Mesendoderm (in vitro differentiated cells): ENCODE results near the gene PSKH1.
"Not testable (repeated sequence)": the region's sequence is repeated elsewhere in the genome, so short reads cannot be mapped to it uniquely, and the experiment has no call there.

Experiments used
- DNase-seq: peaks from one replicate; pipeline ENCODE4 v3.0.0; 2013
- H2AK5ac ChIP-seq: 2 replicates; pipeline ENCODE4 v1.6.1; 2013; ENCODE audit warnings: low read length, inconsistent platforms
- H2BK120ac ChIP-seq: 2 replicates; pipeline ENCODE4 v1.6.1; 2013; ENCODE audit warnings: low read depth, mild to moderate bottlenecking, low read length, moderate library complexity, mixed read lengths
- H2BK15ac ChIP-seq: replicated peaks from 2 replicates; pipeline ENCODE4 v1.6.1; 2013; ENCODE audit warnings: low read depth, mild to moderate bottlenecking, moderate library complexity
- H2BK5ac ChIP-seq: 2 replicates; pipeline ENCODE4 v1.6.1; 2013; ENCODE audit warnings: low read length, inconsistent platforms
- H3K18ac ChIP-seq: 2 replicates; pipeline ENCODE4 v1.6.1; 2013; ENCODE audit warnings: mild to moderate bottlenecking, low read length, mixed read lengths
- H3K23ac ChIP-seq: one replicate; pipeline ENCODE4 v1.6.1; 2013; ENCODE audit warnings: low read length
- H3K27ac ChIP-seq: 2 replicates; pipeline ENCODE4 v1.5.1; 2013; ENCODE audit warnings: low read depth, mild to moderate bottlenecking, inconsistent platforms, low read length, moderate library complexity
- H3K27me3 ChIP-seq: 2 replicates; pipeline ENCODE4 v1.6.1; 2013; ENCODE audit warnings: low read length, control low read depth, mild to moderate bottlenecking, inconsistent platforms; ENCODE audit not compliant: insufficient read depth, poor library complexity
- H3K36me3 ChIP-seq: 2 replicates; pipeline ENCODE4 v1.6.1; 2013; ENCODE audit warnings: low read length, inconsistent platforms; ENCODE audit not compliant: control insufficient read depth, insufficient read depth
- H3K4ac ChIP-seq: one replicate; pipeline ENCODE4 v1.6.1; 2013; ENCODE audit warnings: low read depth, mild to moderate bottlenecking, low read length, moderate library complexity
- H3K4me1 ChIP-seq: 2 replicates; pipeline ENCODE4 v1.6.1; 2013; ENCODE audit warnings: low read depth, low read length, inconsistent platforms; ENCODE audit not compliant: control insufficient read depth
- H3K4me2 ChIP-seq: 2 replicates; pipeline ENCODE4 v1.6.1; 2013; ENCODE audit warnings: low read length
- H3K4me3 ChIP-seq: 2 replicates; pipeline ENCODE4 v1.5.1; 2013; ENCODE audit warnings: mild to moderate bottlenecking, low read length
- H3K56ac ChIP-seq: one replicate; pipeline ENCODE4 v1.6.1; 2013; ENCODE audit warnings: low read length
- H3K79me1 ChIP-seq: 2 replicates; pipeline ENCODE4 v1.6.1; 2013; ENCODE audit warnings: low read length, inconsistent platforms
- H3K79me2 ChIP-seq: 2 replicates; pipeline ENCODE4 v1.6.1; 2013; ENCODE audit warnings: mild to moderate bottlenecking, low read length; ENCODE audit not compliant: control insufficient read depth, insufficient read depth
- H3K9ac ChIP-seq: 2 replicates; pipeline ENCODE4 v1.6.1; 2013; ENCODE audit warnings: low read length, inconsistent platforms
- H4K5ac ChIP-seq: one replicate; pipeline ENCODE4 v1.6.1; 2013; ENCODE audit warnings: low read length
- H4K8ac ChIP-seq: one replicate; pipeline ENCODE4 v1.6.1; 2013; ENCODE audit warnings: low read depth, mild to moderate bottlenecking, control low read depth, low read length, moderate library complexity
- WGBS: extraction: QIAGEN DNeasy Blood & Tissue Kit; methylation state at CpG from one replicate; pipeline ENCODE4 v1.1.7; 2013; ENCODE audit warnings: low lambda C conversion rate, missing lambda C conversion rate; ENCODE audit not compliant: insufficient coverage; ENCODE audit errors: extremely low coverage; 5-methylcytosine and 5-hydroxymethylcytosine counted together

The PSKH1 gene

DNA sequence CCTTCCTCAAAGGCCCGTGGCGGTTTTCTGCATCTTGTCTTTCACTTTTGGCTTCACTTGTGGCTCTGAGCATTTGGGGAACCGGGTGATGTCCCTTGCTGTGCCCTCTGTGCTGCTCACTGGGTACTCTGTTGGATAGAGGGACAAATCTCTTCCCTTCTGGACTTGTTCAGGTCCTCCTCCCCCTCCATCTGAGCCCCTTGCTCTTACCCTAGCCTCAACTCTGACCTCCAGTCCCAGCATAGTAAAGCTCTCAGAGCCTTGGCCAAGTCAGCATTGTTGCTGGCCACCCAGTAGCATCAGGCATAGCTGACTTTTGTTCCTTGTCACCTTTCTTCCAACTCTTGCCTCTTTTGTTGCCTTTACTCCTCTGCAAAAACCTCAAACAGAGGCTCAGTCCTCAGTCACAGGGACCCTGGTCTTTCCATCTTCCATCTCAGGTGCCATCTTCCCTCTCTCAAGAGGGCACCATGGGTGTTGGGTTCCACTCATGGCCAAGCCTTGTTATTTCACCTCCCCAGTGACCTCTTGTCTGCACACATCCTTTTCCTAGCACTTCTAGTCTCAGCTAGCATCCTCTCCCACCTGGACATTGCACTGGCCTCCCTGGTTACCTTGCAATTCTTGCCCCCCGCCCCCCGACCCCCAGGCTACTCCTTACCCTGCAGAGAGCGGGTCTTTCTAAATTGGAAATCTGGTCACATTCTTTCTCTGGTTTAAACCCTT lies 44.0 kb downstream of the PSKH1 start:
- Histone ChIP-seq H3K4me3 (peak overlapping the region; percentile 92), H3K9ac (peak overlapping the region; percentile 98), H3K79me1 (peaks cover 6% of the 10 kb centered on the region), H2BK15ac (no peak overlapping the region), H3K27ac (no peak overlapping the region), H2BK120ac (no peak overlapping the region), H3K4ac (no peak overlapping the region), H2BK5ac (peak overlapping the region; percentile 5), H4K5ac (no peak overlapping the region), H3K18ac (no peak overlapping the region), H3K27me3 (no peaks in the 10 kb centered on the region), H4K8ac (no peak overlapping the region), H3K79me2 (no peaks in the 10 kb centered on the region), H3K4me1 (peaks cover 12% of the 10 kb centered on the region), H3K36me3 (no peaks in the 10 kb centered on the region), H3K56ac (peak overlapping the region; percentile 100), H3K4me2 (peak overlapping the region; percentile 73), H2AK5ac (no peak overlapping the region), H3K23ac (no peak overlapping the region)
- WGBS, result no CpG with 5 or more reads among the region's 6 CpGs
- DNase-seq, result peak; percentile 57

DNA sequence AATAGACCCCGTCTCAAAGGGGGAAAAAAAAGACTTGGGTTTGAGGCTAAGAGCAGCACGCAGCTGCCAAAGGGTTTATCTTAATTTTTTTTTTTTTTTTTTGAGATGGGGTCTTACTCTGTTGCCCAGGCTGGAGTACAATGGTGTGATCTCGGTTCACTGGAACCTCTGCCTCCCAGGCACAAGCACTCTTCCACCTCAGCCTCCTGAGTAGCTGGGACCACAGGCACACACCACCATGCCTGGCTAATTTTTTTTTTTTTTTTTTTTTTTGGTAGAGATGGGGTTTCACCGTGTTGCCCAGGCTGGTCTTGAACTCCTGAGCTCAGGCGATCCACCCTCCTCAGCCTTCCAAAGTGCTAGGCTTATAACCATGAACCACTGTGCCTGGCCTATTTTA lies 44.7 kb downstream of the PSKH1 start:
- not testable (repeated sequence) for H3K18ac ChIP-seq, H3K79me2 ChIP-seq, H2BK15ac ChIP-seq, H3K27ac ChIP-seq, H4K5ac ChIP-seq, H3K27me3 ChIP-seq, H3K79me1 ChIP-seq, H2AK5ac ChIP-seq, H3K9ac ChIP-seq, H3K4ac ChIP-seq, H4K8ac ChIP-seq, H3K56ac ChIP-seq, H3K4me2 ChIP-seq, H3K4me3 ChIP-seq, H2BK120ac ChIP-seq, DNase-seq, H3K23ac ChIP-seq, H2BK5ac ChIP-seq, H3K36me3 ChIP-seq
- no CpG with 5 or more reads among the region's 5 CpGs for WGBS
- H3K4me1 ChIP-seq, result peaks cover 12% of the 10 kb centered on the region

DNA sequence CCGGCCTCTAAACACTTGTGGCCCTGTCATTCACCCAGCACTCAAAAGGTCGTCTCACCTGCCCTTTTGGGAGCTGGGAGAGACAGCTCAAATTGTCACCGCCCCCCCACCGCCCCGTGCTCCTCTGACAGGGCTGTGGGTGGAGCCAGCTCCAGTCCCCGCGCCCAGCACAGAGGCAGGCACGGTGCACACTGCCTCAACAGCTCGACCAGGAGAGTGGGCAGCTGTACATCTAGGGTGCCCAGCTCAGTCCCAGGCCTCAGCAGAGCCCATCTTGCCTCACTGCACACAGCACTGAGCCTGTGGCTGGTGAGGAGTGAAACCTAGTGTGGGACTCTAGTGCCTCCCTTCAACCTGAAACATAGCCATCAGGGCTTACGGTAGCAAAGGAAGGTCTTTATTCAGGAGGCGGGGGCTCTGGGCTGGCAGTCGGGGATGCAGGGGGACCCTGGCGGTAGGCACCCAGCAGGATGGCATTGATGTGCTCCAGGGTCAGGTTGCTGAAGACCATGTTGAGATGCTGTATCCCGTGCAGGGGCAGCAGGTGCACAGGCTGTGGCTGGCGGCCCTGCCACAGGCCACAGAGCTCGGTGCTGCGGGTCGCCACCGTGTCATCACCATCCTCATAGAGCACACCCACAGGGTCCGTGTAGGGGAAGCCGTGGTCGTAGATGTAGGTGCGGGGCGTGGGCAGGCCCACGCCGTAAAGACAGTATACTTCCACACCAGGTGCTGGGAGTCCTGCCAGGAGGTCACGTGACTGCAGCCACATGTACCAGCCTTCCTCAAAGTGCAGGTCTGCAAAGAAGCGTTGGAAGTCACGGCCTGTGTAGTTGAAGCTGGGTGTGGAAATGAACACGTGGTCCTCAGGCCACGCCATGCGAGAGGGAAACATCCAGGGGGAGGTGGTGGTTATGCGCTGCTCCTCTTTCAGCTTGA lies 46.7 kb downstream of the PSKH1 start:
- Histone ChIP-seq H3K27ac (no peak overlapping the region), H3K9ac (no peak overlapping the region), H3K4me2 (no peak overlapping the region), H2AK5ac (no peak overlapping the region), H3K18ac (no peak overlapping the region), H3K56ac (no peak overlapping the region), H3K36me3 (no peaks in the 10 kb centered on the region), H3K23ac (no peak overlapping the region), H2BK120ac (no peak overlapping the region), H3K4me1 (peaks cover 7% of the 10 kb centered on the region), H3K27me3 (no peaks in the 10 kb centered on the region), H2BK5ac (no peak overlapping the region), H4K5ac (no peak overlapping the region), H3K4me3 (no peak overlapping the region), H3K79me1 (peaks cover 3% of the 10 kb centered on the region), H2BK15ac (no peak overlapping the region), H4K8ac (no peak overlapping the region), H3K4ac (no peak overlapping the region), H3K79me2 (no peaks in the 10 kb centered on the region)
- DNase-seq, result no peak
- WGBS, result no CpG with 5 or more reads among the region's 33 CpGs

DNA sequence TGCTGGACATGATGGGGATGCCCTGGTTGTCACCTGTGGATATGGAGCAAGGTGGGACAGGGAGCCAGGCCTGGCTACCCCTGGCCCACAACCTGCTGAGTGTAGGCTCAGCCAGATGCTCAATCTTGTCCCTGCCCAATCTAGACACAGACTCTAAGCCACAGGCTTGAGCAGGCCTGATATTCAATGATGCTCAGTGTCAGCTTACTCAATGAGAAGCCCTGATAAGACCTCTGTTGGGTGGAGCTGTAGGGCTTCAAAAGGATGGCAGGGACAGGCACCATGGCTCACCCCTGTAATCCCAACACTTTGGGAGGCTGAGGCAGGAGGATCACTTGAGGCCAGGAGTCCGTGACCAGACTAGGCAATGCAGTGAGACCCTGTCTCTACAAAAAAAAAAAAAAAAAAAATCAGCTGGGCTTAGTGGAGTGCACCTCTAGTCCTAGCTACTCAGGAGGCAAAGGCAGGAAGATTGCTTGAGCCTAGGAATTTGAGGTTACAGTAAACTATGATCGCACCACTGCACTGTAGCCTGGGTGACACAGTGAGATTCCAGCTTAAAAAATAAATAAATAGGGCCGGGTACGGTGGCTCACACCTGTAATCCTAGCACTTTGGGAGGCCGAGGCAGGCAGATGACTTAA lies 47.5 kb downstream of the PSKH1 start:
- H3K79me2 ChIP-seq, result no peaks in the 10 kb centered on the region
- no peaks in the 10 kb centered on the region for H3K27me3 ChIP-seq
- no CpG with 5 or more reads among the region's 5 CpGs for WGBS
- peaks cover 2% of the 10 kb centered on the region for H3K79me1 ChIP-seq
- H4K5ac ChIP-seq, result no peak overlapping the region
- DNase-seq, result no peak
- H3K27ac ChIP-seq, result no peak overlapping the region
- no peak overlapping the region for H2AK5ac ChIP-seq
- no peak overlapping the region for H3K18ac ChIP-seq
- H3K4me1 ChIP-seq, result peaks cover 5% of the 10 kb centered on the region
- H4K8ac ChIP-seq, result no peak overlapping the region
- H3K23ac ChIP-seq, result no peak overlapping the region
- no peak overlapping the region for H2BK120ac ChIP-seq
- no peak overlapping the region for H3K4me3 ChIP-seq
- peaks cover 3% of the 10 kb centered on the region for H3K36me3 ChIP-seq
- H2BK15ac ChIP-seq, result no peak overlapping the region
- H3K4me2 ChIP-seq, result no peak overlapping the region
- H2BK5ac ChIP-seq, result no peak overlapping the region
- no peak overlapping the region for H3K9ac ChIP-seq
- H3K4ac ChIP-seq, result no peak overlapping the region
- H3K56ac ChIP-seq, result no peak overlapping the region

DNA sequence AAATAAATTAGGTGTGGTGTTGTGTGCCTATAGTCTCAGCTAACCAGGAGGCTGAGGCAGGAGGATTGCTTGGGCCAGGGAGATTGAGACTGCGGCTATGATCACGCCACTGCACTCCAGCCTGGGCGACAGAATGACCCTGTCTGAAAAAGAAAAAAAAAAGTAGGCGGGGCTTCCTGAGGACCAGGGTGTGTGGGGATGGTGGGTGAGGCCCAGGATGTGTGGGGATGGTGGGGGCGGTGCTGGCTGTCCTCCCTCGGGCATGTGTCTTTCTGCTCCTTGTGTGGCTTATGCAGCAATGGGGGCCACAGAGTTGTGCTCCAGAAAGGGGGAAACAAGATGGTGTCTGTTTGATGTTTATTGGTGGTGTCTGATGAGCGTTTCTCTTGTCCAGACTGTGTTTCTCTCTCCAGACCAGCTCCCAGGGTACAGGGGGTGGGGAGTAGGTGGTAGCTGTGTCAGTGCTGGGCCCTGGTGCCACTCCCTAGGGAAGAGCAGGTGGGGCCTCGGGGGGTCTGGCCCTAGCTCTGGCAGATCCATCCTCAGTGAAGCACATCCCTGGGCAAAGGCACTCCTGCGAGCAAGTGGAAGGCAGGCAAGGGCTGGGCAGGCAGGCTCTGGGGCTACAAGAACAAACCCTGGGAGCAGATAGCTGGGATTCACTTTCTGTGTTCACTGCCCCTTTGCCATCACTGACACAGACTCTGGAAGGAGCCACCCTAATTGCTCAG lies 48.6 kb downstream of the PSKH1 start:
- no peak overlapping the region for H2AK5ac ChIP-seq
- no peak overlapping the region for H3K56ac ChIP-seq
- H3K4me1 ChIP-seq, result peaks cover 5% of the 10 kb centered on the region
- no peak overlapping the region for H3K4ac ChIP-seq
- no peak overlapping the region for H3K18ac ChIP-seq
- peaks cover 4% of the 10 kb centered on the region for H3K36me3 ChIP-seq
- WGBS, result no CpG with 5 or more reads among the region's 9 CpGs
- H2BK5ac ChIP-seq, result no peak overlapping the region
- no peak overlapping the region for H3K27ac ChIP-seq
- no peak overlapping the region for H3K9ac ChIP-seq
- H3K4me3 ChIP-seq, result no peak overlapping the region
- no peak overlapping the region for H3K23ac ChIP-seq
- no peak overlapping the region for H2BK120ac ChIP-seq
- no peaks in the 10 kb centered on the region for H3K79me2 ChIP-seq
- no peak overlapping the region for H4K5ac ChIP-seq
- no peak for DNase-seq
- no peak overlapping the region for H4K8ac ChIP-seq
- no peak overlapping the region for H3K4me2 ChIP-seq
- no peak overlapping the region for H2BK15ac ChIP-seq
- H3K79me1 ChIP-seq, result peaks cover 2% of the 10 kb centered on the region
- no peaks in the 10 kb centered on the region for H3K27me3 ChIP-seq
